K562 (cell line): ENCODE measurements around the gene PEF1.
A peak's percentile ranks its signal among the peaks of the same experiment; 100 is the strongest.

Experiments
- ATF7 ChIP-seq: fragments of 450-650 bp; IDR thresholded peaks from 2 replicates; pipeline ENCODE4 v1.7.1; 2014; ENCODE audit warnings: mild to moderate bottlenecking, moderate library complexity
- CBX2 ChIP-seq: fragments of 200-600 bp; sonication (generic); IDR thresholded peaks from one replicate; pipeline ENCODE4 v1.6.1; 2012; ENCODE audit warnings: mild to moderate bottlenecking, low read length, inconsistent platforms; ENCODE audit not compliant: insufficient read depth, poor library complexity, severe bottlenecking
- CEBPB ChIP-seq: fragments of 450-650 bp; IDR thresholded peaks from 2 replicates; pipeline ENCODE4 v1.6.1; 2016; ENCODE audit warnings: missing genetic modification characterization, missing compliant biosample characterization
- CHCHD3 ChIP-seq: fragments of 250-450 bp; sonication (Bioruptor Pico); IDR thresholded peaks from 2 replicates; pipeline ENCODE4 v2.1.2; 2022; ENCODE audit warnings: mild to moderate bottlenecking
- CTCF ChIP-seq, 3 experiments: IDR thresholded peaks in 2 of 3; conservative IDR thresholded peaks in 1 of 3; 2 replicates each; pipeline ENCODE4 v1.5.1; 2011 to 2012; ENCODE audit warnings: low read length in 3 of 3, mild to moderate bottlenecking in 3 of 3, control low read depth in 2 of 3, improper control_type of control experiment in 1 of 3, inconsistent platforms in 1 of 3, low read depth in 1 of 3, mixed read lengths in 1 of 3, moderate library complexity in 1 of 3; ENCODE audit not compliant: insufficient read depth in 2 of 3
- GTF2A2 ChIP-seq: IDR thresholded peaks from 2 replicates; pipeline ENCODE4 v1.6.1; 2016; ENCODE audit warnings: mild to moderate bottlenecking, missing genetic modification characterization, missing compliant biosample characterization
- KAT8 ChIP-seq: fragments of 450-650 bp; IDR thresholded peaks from 2 replicates; pipeline ENCODE4 v1.6.1; 2016; ENCODE audit warnings: low read depth, mild to moderate bottlenecking
- OTX1 ChIP-seq: fragments of 450-650 bp; formaldehyde crosslinking; IDR thresholded peaks from 2 replicates; pipeline ENCODE4 v1.4.0; 2022; ENCODE audit warnings: mild to moderate bottlenecking
- ZFX ChIP-seq: sonication (generic); formaldehyde crosslinking; IDR thresholded peaks from 2 replicates; pipeline ENCODE4 v1.8.0; 2022; ENCODE audit warnings: mild to moderate bottlenecking, missing genetic modification reagents, moderate library complexity
- ZNF124 ChIP-seq: sonication (generic); formaldehyde crosslinking; IDR thresholded peaks from 2 replicates; pipeline ENCODE4 v1.8.1; 2022; ENCODE audit warnings: missing genetic modification reagents
- ZNF766 ChIP-seq: fragments of 200-800 bp; sonication (Bioruptor generic); conservative IDR thresholded peaks from 2 replicates; pipeline ENCODE4 v1.6.1; 2016; ENCODE audit warnings: missing genetic modification characterization, missing compliant biosample characterization

GRCh38 chr1:31633117-31633516, 11.6 kb downstream of the PEF1 start:
- peak; percentile 76 to 92 (median 78) for TF ChIP-seq CTCF (IDR thresholded peaks at IDR 0.05 in 2 of 3, conservative IDR thresholded peaks at IDR 0.05 in 1 of 3; ENCODE audit: insufficient read depth in 2 of 3, low read depth in 1 of 3, low read length in 3 of 3)
- no peak for TF ChIP-seq ZNF766
- no peak for TF ChIP-seq ZNF124 (CRISPR knock-in tag)
- TF ChIP-seq ATF7, result no peak
- TF ChIP-seq CBX2, result no peak
- no peak for TF ChIP-seq CEBPB
- peak; percentile 75 for TF ChIP-seq ZFX (CRISPR knock-in tag)
- TF ChIP-seq CHCHD3, result no peak
- TF ChIP-seq OTX1, result no peak
- no peak for TF ChIP-seq GTF2A2 (tag)
- TF ChIP-seq KAT8, result no peak
